ENCODE results near the gene SMC3.

SMC3 gene

DNA sequence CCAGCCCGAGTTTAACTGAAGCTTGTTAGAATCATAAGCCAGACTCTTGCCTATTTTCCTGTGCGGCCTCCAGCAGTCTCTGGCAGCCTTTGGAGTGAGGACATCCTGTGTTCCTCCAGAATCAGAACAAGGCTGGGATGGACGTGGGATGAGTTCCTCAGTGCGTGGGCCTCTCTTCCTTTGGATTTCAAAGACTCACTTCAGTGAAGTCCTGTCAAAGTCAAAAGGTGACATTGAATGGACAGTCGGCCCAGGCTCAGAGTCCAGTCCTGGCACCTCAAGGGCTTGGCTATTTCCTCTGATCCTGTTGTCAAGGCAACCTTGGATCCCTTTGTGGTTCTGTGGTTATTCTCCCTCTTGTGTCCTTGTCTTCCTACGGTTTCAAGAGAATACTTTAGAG lies 21.4 kb upstream of the SMC3 start:
- peak; percentile 51 for DNase-seq (ENCODE audit: low spot score)

DNA sequence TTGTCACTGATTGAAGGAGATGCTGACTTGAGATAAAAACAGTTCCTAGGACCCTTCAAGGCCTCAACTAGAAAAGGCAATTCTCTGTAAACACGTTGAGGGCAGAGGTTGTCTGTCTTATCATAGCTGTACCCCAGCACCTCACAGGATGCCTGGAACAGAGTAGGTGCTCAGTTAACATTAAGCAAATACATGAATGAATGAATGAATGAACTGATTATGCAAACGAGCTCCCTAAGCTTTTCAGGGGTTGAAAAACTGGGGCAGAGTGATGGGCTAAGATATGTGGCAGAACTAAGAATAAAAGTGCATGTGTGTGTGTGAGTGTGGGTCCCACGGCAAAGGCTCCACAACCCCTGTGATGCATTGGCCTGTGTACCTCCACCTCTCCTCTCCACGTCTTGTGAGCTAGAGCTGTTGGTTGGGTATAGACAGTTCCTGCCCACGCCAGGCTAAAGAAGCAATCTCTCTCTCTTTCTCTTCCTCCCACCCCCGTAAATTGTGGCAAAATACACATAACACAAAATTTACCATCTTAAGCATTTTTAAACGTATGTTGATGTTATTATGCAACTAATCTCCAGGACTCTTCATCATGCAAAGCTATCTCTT lies 20.9 kb upstream of the SMC3 start:
- no peak for DNase-seq (ENCODE audit: low spot score)

DNA sequence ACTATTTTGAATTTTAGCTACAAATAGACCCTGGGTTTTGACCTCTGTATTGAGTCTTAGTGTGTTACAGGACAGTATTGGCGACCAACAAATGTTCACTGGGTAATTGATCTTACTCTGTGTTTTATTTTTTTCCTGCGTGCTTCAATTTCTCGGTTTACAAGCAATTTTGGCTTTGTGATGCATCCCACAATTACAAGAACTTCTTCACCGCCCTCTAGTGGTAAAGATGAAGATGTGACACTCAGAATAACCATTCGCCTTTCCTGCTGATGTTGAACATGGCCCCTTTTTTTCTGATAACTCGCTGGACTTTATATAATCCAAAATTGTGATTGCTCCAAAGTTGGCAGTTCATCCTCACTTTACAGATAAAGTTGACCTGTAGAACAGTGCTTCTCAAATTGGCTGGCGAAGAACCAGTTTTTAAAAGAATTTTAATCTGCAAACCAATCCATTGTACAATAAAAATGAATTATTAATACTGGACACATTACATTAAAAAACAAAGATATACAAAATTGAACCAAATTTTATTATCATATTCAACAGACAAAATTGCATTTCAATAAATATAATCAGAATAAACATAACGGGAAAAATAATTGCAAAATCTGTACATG lies 20.2 kb upstream of the SMC3 start:
- DNase-seq (ENCODE audit: low spot score), result peak; percentile 69

DNA sequence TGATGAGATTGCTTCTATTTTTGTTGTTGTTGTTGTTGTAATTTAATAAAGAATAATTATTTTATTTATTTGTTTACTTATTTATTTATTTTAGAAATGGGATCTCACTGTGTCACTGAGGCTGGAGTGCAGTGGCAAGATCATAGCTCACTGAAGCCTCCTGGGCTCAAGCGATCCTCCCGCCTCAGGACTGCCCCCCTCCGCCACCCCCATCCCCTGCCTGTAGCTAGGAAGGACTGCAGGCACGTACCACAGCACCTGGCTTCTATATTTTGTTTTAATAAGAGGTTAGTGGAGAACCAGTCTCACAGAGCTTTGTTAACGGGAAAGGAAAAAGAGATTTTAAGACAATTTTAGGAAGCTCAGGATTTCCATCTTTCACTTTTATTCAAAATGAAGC lies 19.5 kb upstream of the SMC3 start:
- no peak for DNase-seq (ENCODE audit: low spot score)

DNA sequence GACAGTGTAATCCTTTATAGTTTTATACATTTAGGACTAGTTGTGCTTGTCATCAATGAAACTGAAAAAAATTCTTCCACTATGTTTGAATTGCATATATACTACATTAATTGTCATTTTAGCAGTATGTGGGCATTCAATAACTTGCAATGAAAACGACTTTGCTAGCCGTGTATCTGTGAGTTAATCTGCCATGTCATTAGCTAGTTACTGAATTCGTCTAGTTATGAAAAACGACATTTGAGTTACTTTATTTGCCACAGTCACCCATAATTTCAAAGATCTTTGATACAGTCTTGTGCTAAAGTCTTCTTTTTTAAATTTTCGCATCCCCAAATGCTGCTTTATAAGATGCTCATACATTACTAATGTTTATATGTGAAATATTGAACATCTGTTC lies 18.3 kb upstream of the SMC3 start:
- no peak for DNase-seq (ENCODE audit: low spot score)

DNA sequence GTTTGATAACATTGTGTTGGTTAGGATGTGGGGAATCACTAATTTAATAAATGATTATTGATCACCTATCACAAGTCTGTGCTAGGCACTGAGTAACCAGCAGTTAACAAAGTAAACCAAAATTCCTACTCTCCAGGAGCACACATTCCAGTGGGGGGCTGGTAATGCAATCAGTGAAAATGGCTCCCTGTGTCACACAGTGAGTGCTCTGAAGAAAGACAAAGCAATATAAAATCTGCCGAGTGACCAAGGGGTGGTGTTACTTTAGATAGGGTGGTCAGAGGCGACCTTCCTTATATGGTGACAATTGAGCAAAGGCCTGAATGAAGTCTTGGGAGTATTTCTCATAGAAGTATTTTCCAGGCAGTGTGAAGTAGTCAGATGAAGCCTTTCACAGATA lies 13.6 kb upstream of the SMC3 start:
- no peak for DNase-seq (ENCODE audit: low spot score)

DNA sequence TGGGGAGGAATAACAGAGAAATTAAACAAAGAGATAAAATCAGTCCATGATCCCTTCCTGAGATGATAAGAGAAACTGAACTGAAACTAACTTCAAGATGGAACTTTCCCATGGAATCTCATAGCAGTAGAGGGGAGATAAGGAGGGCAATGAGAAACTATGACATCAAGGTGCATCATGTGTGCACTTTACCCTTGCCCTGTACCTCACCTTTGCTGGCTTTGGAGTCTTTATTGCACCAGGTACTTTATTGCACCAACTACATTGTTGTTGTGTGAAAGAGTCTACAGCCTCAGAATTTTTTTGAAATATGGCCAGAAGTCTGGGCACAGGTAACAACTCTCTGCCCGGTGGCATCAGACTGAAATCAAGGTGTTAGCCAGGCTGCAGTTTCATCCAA lies 11.2 kb upstream of the SMC3 start:
- no peak for DNase-seq (ENCODE audit: low spot score)

DNA sequence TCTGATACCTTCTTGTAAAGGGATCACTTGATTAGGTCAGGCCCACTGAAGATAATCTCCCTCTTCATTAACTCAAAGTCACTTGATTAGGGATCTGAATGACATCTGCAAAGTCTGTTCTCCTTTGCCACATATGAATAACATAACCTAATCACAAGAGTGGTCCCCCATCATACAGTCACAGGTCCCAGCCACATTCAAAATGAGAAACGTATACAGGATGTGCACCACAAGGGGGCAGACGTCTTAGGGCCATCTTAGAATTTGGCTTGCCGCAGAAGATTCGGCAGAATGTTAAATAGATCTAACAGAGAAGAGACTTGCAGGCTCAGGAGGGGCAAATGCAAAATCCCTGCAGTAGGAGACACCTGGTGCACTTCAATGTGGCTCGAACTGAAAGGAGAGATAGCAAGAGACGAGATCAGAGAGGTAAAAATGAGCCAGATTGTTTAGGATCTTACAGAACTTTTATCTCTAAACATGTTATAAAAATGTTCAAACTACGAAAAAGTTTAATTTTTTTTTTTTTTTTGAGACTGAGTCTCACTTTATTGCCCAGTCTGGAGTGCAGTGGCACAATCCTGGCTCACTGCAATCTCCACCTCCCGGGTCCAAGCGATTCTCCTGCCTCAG lies 10.4 kb upstream of the SMC3 start:
- DNase-seq (ENCODE audit: low spot score), result peak; percentile 21

DNA sequence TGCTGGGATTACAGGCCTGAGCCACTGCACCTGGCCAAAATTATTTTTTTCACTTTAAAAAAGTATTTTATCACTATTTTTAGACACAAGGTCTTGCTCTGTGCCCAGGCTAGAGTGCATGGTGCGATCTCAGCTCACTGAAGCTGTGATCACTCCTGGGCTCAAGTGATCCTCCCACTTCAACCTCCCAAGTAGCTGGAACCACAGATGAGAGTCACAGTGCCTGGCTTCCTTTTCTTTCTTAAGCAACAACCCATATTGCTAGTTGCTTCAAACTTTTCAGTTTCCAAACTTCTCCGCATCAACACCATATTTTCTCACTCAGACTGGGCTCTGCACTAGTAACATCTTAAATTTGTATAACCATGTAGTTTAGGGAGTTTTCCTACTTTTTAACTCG lies 9.5 kb upstream of the SMC3 start:
- DNase-seq (ENCODE audit: low spot score), result no peak

DNA sequence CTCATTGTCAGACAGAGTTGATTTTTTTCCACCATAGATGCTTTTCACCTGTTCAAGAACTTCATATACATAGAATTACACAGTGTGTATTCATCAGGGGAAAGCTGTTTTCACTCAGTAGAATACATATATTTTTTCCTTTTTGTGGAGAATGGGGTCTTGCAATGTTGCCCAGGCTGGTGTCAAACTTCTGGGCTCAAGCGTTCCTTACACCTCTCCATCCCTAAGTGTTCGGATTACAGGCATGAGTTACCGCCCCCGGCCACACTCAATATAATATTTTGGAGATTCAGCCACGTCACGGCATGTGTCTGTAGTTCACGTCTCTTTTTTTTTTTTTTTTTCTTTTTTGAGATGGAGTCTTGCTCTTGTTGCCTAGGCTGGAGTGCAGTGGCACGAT lies 7.5 kb upstream of the SMC3 start:
- DNase-seq (ENCODE audit: low spot score), result no peak

DNA sequence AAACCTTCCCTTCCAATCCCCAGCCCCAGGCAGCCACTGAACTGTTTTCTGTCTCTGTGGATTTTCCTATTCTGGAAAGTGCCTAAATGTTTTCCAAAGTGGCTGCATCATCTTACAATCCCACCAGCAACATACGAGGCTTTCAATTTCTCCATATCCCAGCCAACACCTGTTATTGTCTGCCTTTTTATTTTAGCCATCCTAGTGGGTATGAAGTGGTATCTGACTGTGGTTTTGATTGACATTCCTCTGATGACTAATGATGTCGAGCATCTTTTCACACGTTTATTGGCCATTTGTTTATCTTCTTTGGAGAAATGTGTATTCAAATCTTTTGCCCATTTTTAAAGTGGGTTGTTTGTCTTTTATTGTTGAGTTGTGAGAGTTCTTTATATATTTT lies 6.2 kb upstream of the SMC3 start:
- peak; percentile 14 for DNase-seq (ENCODE audit: low spot score)

DNA sequence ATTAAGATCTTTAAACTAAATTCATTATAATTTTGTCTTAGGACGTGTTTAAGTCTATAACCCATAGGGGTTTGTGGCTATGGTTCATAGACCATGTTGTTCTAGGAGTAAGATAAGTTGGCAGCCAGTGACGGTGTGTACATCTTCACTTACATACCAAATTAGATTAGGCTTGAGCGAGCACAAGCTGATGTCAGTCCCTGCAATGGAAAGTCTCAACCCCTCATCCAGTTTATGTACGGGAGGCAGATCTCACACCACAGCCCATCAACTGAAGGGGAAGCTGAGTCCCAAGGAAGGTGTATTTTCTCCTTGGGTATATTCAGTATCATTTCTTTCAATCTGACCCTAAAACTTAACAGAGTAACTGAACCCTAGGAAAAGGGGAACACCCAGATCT lies 5.1 kb upstream of the SMC3 start:
- no peak for DNase-seq (ENCODE audit: low spot score)

DNA sequence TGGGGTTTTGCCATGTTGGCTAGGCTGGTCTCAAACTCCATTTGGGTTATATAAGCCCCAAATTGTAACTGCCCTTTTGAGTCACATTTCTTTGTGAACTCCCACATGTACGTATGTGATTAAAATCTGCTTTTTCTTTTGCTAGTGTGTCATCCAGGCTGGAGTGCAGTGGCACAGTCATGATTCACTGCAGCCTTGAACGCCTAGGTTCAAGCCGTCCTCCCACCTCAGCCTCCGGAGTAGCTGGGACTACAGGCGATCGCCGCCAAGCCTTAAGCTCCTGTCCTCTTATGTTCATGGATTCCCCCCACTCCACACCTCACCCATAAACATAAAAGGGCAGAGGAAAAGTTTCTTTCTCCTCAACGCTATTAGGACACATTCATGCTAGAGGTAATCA lies 4.4 kb upstream of the SMC3 start:
- DNase-seq (ENCODE audit: low spot score), result no peak

DNA sequence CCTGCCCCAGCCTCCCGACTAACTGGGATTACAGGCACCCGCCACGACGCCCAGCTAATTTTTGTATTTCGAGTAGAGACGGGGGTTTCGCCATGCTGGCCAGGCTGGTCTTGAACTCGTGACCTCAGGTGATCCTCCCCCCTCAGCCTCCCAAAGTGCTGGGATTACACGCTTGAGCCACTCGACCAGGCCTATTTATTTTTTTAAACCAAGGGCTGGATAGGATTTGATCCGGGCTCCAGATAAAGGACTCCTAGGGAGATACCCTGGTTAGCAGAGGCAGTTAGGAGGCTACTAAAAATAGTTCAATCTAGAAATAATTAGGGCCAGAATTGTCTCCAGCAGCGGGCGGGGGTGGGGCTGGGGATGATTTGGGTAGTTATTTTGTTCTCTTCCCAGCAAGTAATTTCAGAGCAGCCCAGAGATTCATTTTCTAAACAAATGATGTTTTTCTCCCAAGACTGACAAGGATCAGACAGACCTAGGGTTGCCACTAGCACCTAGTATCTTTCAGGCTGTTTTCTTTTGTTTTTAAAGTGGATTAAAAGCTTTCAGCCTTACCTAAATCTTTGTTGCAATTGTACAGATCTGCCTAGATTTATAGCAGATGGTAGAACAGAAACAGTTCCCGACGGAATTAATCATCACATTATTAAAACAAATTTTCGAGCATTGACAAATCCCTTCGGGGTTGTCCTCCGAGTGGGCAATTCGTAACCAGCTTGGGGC lies 859 bp upstream of the SMC3 start:
- no peak for DNase-seq (ENCODE audit: low spot score)

DNA sequence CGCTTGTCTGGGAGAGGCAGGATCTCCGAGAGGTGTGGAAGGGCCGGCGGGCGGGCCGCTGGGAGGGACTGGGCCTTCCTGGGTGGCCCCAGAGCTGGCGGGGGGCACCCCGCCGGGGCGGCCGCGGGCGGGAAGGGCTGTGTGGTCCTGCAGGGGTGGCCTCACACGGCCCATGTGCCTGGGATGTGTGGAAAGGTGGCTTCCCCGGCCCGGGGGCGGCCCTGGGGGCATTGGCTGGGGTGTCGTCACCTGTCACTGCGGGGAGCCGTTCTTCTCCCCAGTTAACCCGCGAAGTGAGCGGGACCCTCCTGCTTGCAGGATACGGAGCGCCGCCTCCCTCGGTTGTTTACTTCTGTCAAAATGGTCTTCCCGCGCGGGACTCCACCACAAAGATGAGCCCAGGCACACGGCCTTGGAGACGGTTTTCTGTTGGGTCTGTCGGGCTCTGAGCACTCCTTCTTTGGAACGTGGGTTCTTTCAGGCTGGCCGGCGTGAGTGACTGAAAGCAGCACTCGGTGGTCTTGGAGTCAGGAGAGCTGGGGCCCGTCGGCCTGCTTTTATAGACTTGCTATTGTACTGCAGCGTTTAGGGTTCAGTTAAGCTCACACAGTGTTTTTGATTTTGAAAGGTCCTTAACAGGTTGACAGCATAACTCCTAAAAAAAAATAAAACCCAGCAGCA lies 700 bp downstream of the SMC3 start:
- peak; percentile 43 for DNase-seq (ENCODE audit: low spot score)

DNA sequence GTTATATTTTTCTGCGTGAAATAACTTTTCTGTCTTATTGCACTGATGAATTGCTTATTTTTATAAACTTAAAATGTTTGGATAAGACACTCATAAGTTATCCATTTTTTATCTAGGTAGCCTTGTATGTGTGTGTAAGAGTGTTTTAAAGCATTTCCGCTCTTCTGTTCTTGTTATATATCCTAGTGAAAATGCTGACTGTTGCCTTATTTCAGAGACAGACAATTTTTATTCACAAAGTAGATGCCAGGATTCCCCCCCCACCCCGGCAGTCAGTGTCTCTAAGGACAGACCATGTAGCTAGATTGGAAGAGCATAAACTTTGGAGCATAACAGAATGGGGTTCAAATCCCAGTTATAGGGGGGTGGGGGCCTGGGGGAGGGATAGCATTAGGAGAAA lies 1.6 kb downstream of the SMC3 start:
- DNase-seq (ENCODE audit: low spot score), result no peak

DNA sequence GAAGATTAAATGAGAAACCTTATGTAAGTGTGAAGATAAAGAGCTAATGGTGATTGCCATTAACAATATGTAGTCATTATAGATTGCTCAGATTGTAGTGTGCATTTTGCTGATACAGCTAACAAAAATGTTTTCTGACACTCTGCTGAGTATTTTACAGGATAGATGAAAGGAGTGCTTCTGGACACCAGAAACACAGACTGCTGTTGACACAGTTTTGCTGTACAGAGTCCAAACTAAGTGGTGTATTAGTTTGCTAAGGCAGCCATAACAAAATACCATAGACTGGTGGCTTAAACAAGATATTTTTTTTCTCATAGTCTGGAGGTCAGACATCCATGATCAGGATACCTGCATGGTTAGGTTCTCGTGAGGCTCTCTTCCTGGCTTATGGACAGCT lies 2.2 kb downstream of the SMC3 start:
- no peak for DNase-seq (ENCODE audit: low spot score)

DNA sequence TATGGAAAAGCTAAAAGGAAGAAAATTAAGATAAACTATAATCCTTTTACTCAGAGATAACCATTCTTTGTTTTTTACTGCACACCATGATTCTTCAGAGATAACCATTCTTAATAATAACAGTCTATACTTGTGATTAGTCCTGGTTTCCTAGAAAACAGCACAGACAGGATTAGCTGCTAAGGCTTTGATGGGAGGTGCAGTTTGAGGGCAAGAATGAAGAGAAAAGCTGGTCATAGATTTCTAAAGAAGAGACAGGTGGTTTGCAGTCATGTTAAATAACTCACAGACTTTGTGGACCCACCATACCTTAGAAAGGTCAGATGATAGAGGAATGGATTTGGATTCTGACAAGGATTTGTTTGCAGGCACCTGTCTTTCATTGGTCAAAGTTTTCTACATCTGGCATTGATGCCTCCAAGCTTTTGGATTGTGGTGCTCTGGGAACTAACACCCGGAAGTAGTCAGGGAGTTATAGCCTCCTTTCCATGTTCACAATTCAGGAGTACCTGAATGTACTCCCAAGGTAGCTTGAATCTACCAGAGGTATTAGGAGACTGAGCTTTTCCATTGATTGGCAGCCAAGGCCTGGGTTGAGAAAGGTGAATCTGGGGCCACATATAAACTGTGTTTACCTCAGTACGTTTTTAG lies 3.7 kb downstream of the SMC3 start:
- no peak for DNase-seq (ENCODE audit: low spot score)

DNA sequence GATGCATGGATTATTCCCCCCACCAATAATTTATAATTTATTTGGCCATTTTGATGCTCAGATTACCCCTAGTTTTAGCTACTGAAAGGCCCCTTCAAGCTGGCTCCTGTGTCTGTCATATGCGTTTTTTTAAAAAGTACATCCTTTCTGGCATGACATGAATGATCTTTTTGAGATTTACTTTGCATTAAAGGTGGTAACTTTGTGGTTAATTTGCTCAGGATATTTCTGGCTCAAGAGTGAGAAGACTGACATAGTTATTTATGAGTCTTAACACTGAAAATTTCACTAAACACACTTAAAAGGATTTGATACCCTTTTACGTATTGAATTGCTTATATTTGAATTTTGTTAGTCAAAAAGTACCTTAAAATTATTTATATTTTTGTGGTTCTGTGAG lies 5.4 kb downstream of the SMC3 start:
- no peak for DNase-seq (ENCODE audit: low spot score)

DNA sequence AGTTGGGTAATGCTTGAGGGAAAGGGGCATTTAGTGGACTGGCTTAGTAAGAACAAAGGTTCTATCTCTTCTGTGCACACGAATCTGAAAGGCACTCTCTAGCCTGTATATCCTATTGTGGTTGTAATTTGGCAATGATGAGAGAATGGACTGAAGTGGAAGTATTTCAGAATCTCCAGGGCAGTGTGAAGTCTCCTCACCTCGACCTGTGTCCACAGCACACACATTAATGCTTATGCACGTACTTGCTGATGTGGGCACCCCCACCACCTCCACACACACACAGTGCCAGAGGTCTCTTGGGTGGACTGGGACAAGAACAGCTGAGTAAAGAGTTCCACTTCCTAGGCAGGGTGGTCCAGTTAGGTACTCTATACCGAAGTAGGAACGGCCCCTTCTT lies 6.9 kb downstream of the SMC3 start:
- DNase-seq (ENCODE audit: low spot score), result no peak

DNA sequence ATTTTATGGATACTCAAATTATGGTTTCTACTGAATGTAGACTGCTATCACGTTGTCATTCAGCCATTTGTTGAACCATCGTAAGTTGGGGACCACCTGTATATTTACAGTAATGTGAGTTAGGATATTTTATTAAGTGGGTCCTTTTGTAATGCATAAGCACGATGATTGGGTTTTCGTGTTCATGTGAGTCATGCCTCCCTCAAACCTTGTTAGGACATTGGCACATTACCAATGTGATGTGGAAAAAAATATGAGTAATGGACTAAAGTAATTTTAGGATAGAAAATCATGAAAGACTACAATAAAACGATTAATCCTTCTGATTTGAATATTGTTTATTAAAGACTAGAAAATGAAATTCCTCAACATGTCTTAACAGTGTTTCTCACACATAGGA lies 8.7 kb downstream of the SMC3 start:
- no peak for DNase-seq (ENCODE audit: low spot score)

DNA sequence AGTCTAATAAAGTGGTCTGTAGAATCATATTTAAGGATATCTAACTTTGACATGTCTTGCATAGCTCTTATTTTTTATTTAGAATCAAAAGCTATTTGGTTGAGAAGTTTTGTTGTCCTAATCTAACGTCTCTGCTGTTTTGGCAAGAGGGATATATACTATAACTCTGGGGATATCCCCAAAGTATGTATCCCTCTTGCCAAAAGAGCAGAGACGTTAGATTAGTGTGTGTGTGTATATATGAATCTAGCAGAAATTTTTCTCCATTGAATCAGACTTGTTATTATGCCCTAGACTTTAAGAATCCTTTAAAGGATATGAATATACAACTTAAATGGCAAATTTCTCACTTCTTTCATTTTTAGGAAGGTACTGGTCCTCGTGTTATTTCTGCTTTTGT lies 9.6 kb downstream of the SMC3 start:
- DNase-seq (ENCODE audit: low spot score), result no peak
